HEK293 (cell line): Measurements from ENCODE around the gene SUN5.

Experiments
- CTCF ChIA-PET: fragments of 350-600 bp; formaldehyde crosslinking; extraction: SDS; loops from one replicate; lab custom pipeline; 2021; ENCODE audit warnings: antibody characterized with exemption; lab: Yijun Ruan, JAX
- POLR2A ChIA-PET: fragments of 300-600 bp; formaldehyde crosslinking; extraction: SDS; loops from one replicate; lab custom pipeline; 2020; ENCODE audit warnings: antibody characterized with exemption, inconsistent platforms; lab: Yijun Ruan, JAX
- H3K27ac ChIP-seq: fragments of 200-500 bp; sonication (Bioruptor generic); 2 replicates; pipeline ENCODE4 v1.5.1; 2014; ENCODE audit warnings: low read depth, low read length, control low read depth, inconsistent platforms; ENCODE audit errors: extremely low read depth
- H3K36me3 ChIP-seq, 2 experiments: fragments of 200-500 bp in 1 of 2; sonication (Bioruptor generic) in 1 of 2; 1 replicate in 1 of 2; 2 replicates in 1 of 2; pipeline ENCODE4 v1.5.1; 2014 to 2017; ENCODE audit warnings: inconsistent platforms in 2 of 2, low read length in 2 of 2; ENCODE audit not compliant: control insufficient read depth in 2 of 2, insufficient read depth in 1 of 2
- H3K4me1 ChIP-seq: fragments of 200-500 bp; sonication (Bioruptor generic); 2 replicates; pipeline ENCODE4 v1.5.1; 2014; ENCODE audit warnings: mild to moderate bottlenecking, low read length, inconsistent platforms; ENCODE audit not compliant: control insufficient read depth, insufficient read depth
- H3K4me3 ChIP-seq: 2 replicates; pipeline ENCODE4 v1.5.1; 2011; ENCODE audit warnings: low read depth, mild to moderate bottlenecking, control low read depth, low read length, moderate library complexity
- H3K9me3 ChIP-seq: fragments of 200-500 bp; sonication (Bioruptor generic); 2 replicates; pipeline ENCODE4 v1.5.1; 2014; ENCODE audit warnings: low read depth, low read length, inconsistent platforms; ENCODE audit not compliant: control insufficient read depth, insufficient read depth
- BCL11A ChIP-seq: fragments of 450-650 bp; formaldehyde crosslinking; IDR thresholded peaks from 2 replicates; pipeline ENCODE4 v1.5.1; 2016; ENCODE audit warnings: low read depth, missing biosample characterization, missing genetic modification characterization
- FEZF1 ChIP-seq: fragments of 450-650 bp; formaldehyde crosslinking; IDR thresholded peaks from 2 replicates; pipeline ENCODE4 v1.5.1; 2016; ENCODE audit warnings: missing biosample characterization, missing genetic modification characterization
- GFI1B ChIP-seq: fragments of 450-650 bp; formaldehyde crosslinking; IDR thresholded peaks from 2 replicates; pipeline ENCODE4 v1.5.1; 2016; ENCODE audit warnings: missing biosample characterization, missing genetic modification characterization
- KLF7 ChIP-seq: fragments of 450-650 bp; formaldehyde crosslinking; IDR thresholded peaks from 2 replicates; pipeline ENCODE4 v1.5.1; 2016; ENCODE audit warnings: missing biosample characterization, missing genetic modification characterization, borderline replicate concordance
- KLF9 ChIP-seq: fragments of 450-650 bp; formaldehyde crosslinking; IDR thresholded peaks from 2 replicates; pipeline ENCODE4 v1.5.1; 2016; ENCODE audit warnings: missing biosample characterization, missing genetic modification characterization, low read depth
- SETDB1 ChIP-seq: IDR thresholded peaks from one replicate; pipeline ENCODE4 v1.6.1; 2017; ENCODE audit warnings: mild to moderate bottlenecking, low read length, moderate library complexity, mixed read lengths; ENCODE audit not compliant: insufficient read length
- YY1 ChIP-seq: fragments of 450-650 bp; formaldehyde crosslinking; IDR thresholded peaks from 2 replicates; pipeline ENCODE4 v1.5.1; 2018; ENCODE audit warnings: missing biosample characterization, missing genetic modification characterization
- ZBTB20 ChIP-seq: fragments of 450-650 bp; formaldehyde crosslinking; IDR thresholded peaks from 2 replicates; pipeline ENCODE4 v1.5.1; 2016; ENCODE audit warnings: missing biosample characterization, missing genetic modification characterization
- ZFP3 ChIP-seq: fragments of 450-650 bp; formaldehyde crosslinking; IDR thresholded peaks from 2 replicates; pipeline ENCODE4 v1.5.1; 2016; ENCODE audit warnings: low read depth, missing biosample characterization, missing genetic modification characterization
- ZNF132 ChIP-seq: fragments of 450-650 bp; formaldehyde crosslinking; IDR thresholded peaks from 2 replicates; pipeline ENCODE4 v1.5.1; 2017; ENCODE audit warnings: missing biosample characterization, missing genetic modification characterization, borderline replicate concordance
- ZNF211 ChIP-seq: fragments of 450-650 bp; formaldehyde crosslinking; IDR thresholded peaks from 2 replicates; pipeline ENCODE4 v1.5.1; 2016; ENCODE audit warnings: low read depth, missing biosample characterization, missing genetic modification characterization
- ZNF23 ChIP-seq: fragments of 450-650 bp; formaldehyde crosslinking; IDR thresholded peaks from 2 replicates; pipeline ENCODE4 v1.5.1; 2016; ENCODE audit warnings: missing biosample characterization, missing genetic modification characterization, borderline replicate concordance
- ZNF37A ChIP-seq: fragments of 450-650 bp; IDR thresholded peaks from 2 replicates; pipeline ENCODE4 v1.5.1; 2018; ENCODE audit warnings: missing biosample characterization, missing genetic modification characterization
- ZNF394 ChIP-seq: fragments of 450-650 bp; formaldehyde crosslinking; IDR thresholded peaks from 2 replicates; pipeline ENCODE4 v1.5.1; 2016; ENCODE audit warnings: missing biosample characterization, missing genetic modification characterization, mild to moderate bottlenecking, moderate library complexity, borderline replicate concordance
- ZNF530 ChIP-seq: fragments of 450-650 bp; formaldehyde crosslinking; IDR thresholded peaks from 2 replicates; pipeline ENCODE4 v1.5.1; 2016; ENCODE audit warnings: low read depth, missing biosample characterization, missing genetic modification characterization
- ZNF600 ChIP-seq: fragments of 450-650 bp; formaldehyde crosslinking; IDR thresholded peaks from 2 replicates; pipeline ENCODE4 v1.5.1; 2016; ENCODE audit warnings: missing biosample characterization, missing genetic modification characterization
- ZNF621 ChIP-seq: fragments of 450-650 bp; formaldehyde crosslinking; IDR thresholded peaks from 2 replicates; pipeline ENCODE4 v1.5.1; 2017; ENCODE audit warnings: missing biosample characterization, missing genetic modification characterization
- ZNF707 ChIP-seq: fragments of 450-650 bp; formaldehyde crosslinking; IDR thresholded peaks from 2 replicates; pipeline ENCODE4 v1.5.1; 2016; ENCODE audit warnings: missing biosample characterization, missing genetic modification characterization
- ZNF747 ChIP-seq: fragments of 450-650 bp; formaldehyde crosslinking; IDR thresholded peaks from 2 replicates; pipeline ENCODE4 v1.5.1; 2016; ENCODE audit warnings: missing biosample characterization, missing genetic modification characterization
- ZNF76 ChIP-seq: fragments of 450-650 bp; formaldehyde crosslinking; IDR thresholded peaks from 2 replicates; pipeline ENCODE4; 2016; ENCODE audit warnings: low read depth, missing biosample characterization, missing genetic modification characterization, borderline replicate concordance
- ZSCAN23 ChIP-seq: fragments of 450-650 bp; formaldehyde crosslinking; IDR thresholded peaks from 2 replicates; pipeline ENCODE4 v1.5.1; 2016; ENCODE audit warnings: missing biosample characterization, missing genetic modification characterization
- TF ChIP-seq, protein P1 (sequence below): fragments of 450-650 bp; formaldehyde crosslinking; IDR thresholded peaks from 2 replicates; pipeline ENCODE4 v1.5.1; 2016; ENCODE audit warnings: missing biosample characterization, missing genetic modification characterization
- TF ChIP-seq, protein P2 (sequence below): fragments of 450-650 bp; formaldehyde crosslinking; IDR thresholded peaks from 2 replicates; pipeline ENCODE4 v1.5.1; 2017; ENCODE audit warnings: missing biosample characterization, mild to moderate bottlenecking, missing genetic modification characterization, moderate library complexity
- TF ChIP-seq, protein P3 (sequence below): fragments of 450-650 bp; formaldehyde crosslinking; IDR thresholded peaks from 2 replicates; pipeline ENCODE4 v1.5.1; 2016; ENCODE audit warnings: missing biosample characterization, missing genetic modification characterization
- TF ChIP-seq, protein P4 (sequence below): fragments of 450-650 bp; formaldehyde crosslinking; IDR thresholded peaks from 2 replicates; pipeline ENCODE4 v1.5.1; 2016; ENCODE audit warnings: missing biosample characterization, missing genetic modification characterization
- TF ChIP-seq, protein P5 (sequence below): fragments of 450-650 bp; formaldehyde crosslinking; IDR thresholded peaks from 2 replicates; pipeline ENCODE4 v1.5.1; 2017; ENCODE audit warnings: missing biosample characterization, missing genetic modification characterization

The SUN5 gene

DNA sequence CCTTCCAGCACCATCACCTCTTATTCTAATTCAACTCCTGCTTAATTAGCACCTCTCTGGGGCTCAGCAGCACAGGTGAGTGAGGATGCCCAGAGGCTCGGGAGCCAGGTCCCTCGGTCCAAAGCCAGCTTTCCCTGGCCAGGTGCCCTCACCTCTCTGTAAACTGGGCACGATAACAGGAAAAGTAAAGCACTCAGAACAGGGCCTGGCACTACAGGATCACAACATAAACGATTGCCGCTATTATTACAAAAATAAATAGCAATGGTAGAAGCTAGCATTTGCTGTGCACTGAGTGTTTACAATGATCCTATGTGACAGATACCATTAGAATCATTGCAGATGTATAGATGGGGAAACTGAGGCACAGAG is 5.9 kb upstream of the SUN5 start (continued):
- TF ChIP-seq, protein P1, sequence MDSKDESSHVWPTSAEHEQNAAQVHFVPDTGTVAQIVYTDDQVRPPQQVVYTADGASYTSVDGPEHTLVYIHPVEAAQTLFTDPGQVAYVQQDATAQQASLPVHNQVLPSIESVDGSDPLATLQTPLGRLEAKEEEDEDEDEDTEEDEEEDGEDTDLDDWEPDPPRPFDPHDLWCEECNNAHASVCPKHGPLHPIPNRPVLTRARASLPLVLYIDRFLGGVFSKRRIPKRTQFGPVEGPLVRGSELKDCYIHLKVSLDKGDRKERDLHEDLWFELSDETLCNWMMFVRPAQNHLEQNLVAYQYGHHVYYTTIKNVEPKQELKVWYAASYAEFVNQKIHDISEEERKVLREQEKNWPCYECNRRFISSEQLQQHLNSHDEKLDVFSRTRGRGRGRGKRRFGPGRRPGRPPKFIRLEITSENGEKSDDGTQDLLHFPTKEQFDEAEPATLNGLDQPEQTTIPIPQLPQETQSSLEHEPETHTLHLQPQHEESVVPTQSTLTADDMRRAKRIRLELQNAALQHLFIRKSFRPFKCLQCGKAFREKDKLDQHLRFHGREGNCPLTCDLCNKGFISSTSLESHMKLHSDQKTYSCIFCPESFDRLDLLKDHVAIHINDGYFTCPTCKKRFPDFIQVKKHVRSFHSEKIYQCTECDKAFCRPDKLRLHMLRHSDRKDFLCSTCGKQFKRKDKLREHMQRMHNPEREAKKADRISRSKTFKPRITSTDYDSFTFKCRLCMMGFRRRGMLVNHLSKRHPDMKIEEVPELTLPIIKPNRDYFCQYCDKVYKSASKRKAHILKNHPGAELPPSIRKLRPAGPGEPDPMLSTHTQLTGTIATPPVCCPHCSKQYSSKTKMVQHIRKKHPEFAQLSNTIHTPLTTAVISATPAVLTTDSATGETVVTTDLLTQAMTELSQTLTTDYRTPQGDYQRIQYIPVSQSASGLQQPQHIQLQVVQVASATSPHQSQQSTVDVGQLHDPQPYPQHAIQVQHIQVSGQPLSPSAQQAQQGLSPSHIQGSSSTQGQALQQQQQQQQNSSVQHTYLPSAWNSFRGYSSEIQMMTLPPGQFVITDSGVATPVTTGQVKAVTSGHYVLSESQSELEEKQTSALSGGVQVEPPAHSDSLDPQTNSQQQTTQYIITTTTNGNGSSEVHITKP (tag by site-specific recombination) = no peak
- TF ChIP-seq YY1 = no peak
- no peak for TF ChIP-seq ZBTB20 (tag by site-specific recombination)
- no peak for TF ChIP-seq ZNF76 (tag by site-specific recombination)

DNA sequence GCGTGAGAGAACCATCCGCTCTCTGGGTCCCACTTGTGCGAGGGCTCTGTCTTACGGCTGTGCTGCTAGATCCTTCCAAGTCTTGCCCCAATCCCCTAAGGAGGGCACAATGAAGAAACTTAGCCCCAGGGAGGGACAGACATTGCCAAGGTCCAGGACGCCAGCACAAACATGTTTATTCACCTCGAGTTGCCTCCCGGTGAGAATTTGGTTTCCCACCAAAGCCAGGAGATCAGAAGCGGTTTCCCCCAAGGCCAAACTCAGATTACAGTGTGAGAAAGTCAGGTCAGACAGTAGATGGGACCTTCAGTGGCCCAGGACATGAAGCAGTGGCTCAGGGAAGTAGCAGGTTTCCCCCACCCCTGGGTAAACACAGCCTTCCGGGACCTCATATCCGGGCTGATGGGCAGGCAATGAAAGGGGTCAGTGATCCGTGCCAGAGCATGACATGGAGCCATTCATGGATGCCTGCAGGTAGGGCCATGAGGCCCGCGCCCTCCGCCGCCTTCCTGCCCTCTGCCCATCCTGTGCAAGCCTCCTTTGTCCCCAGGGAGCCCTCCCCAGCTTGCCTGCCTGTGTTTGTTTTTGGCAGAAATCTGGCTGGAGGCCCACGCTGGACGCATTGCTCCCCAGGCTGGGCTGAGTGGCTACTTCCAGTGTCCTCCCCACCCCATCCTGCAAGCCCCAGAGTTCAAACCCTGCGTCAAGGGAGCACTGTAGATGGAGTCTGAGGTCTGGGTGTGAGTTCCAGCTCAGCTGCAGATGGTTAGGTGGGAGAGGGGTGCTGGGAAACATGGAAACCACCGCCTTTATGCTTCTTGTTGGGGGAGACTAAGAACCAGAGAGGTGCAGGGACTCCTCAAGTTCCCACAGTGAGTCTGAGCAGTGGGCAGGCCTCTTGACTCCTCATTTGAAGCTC is 5.2 kb upstream of the SUN5 start:
- H3K4me3 ChIP-seq = no peak overlapping the region
- POLR2A ChIA-PET = no interaction called here

DNA sequence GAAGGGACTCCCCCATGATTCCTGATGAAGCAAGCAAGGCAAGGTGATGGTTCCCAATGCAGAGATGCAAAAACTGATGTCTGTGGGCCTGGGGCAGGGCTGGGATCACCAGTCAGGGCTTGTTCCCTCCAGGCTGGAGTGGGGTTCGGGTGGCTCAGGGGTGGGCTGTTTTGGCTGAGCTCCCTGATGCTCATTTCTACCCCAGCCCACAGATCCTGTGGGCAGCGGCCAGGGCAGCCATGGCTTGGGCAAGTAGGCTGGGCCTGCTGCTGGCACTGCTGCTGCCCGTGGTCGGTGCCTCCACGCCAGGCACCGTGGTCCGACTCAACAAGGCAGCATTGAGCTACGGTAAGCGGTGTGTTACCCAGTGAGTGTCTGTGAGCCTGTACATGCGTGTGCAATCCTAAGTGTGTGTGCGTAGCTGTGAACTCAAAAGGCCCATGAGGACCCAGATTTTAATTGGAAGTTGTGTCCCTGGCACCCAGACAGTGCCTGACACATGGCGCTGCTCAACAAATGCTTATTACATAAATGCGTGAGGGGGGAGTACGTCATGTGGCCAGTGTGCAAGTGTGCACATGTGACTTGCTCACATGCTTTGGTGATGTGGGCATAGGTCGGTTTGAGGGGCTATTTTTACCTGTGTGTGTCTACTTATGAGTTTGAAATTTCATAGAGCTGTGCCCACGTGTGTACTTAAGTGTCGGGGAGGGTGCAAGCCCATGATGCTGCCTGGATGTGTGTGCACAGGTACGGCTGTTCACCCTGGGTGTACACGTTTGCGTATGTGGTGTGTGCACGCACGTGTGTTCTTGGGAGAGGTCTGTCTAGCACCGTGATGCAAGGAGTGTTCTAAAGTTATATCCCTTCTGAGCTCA is 4.3 kb upstream of the SUN5 start:
- CTCF ChIA-PET = no interaction called here
- TF ChIP-seq SETDB1 = no peak
- TF ChIP-seq ZNF132 (tag by site-specific recombination) = no peak
- no peak for TF ChIP-seq ZNF23 (tag by site-specific recombination)
- TF ChIP-seq, protein P2, sequence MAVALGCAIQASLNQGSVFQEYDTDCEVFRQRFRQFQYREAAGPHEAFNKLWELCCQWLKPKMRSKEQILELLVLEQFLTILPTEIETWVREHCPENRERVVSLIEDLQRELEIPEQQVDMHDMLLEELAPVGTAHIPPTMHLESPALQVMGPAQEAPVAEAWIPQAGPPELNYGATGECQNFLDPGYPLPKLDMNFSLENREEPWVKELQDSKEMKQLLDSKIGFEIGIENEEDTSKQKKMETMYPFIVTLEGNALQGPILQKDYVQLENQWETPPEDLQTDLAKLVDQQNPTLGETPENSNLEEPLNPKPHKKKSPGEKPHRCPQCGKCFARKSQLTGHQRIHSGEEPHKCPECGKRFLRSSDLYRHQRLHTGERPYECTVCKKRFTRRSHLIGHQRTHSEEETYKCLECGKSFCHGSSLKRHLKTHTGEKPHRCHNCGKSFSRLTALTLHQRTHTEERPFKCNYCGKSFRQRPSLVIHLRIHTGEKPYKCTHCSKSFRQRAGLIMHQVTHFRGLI (tag by site-specific recombination) = no peak
- no peak for TF ChIP-seq ZNF211 (tag by site-specific recombination)
- no peak for TF ChIP-seq ZSCAN23 (tag by site-specific recombination)
- TF ChIP-seq KLF7 = no peak
- TF ChIP-seq GFI1B (tag by site-specific recombination) = no peak
- no peak for TF ChIP-seq FEZF1
- TF ChIP-seq, protein P3, sequence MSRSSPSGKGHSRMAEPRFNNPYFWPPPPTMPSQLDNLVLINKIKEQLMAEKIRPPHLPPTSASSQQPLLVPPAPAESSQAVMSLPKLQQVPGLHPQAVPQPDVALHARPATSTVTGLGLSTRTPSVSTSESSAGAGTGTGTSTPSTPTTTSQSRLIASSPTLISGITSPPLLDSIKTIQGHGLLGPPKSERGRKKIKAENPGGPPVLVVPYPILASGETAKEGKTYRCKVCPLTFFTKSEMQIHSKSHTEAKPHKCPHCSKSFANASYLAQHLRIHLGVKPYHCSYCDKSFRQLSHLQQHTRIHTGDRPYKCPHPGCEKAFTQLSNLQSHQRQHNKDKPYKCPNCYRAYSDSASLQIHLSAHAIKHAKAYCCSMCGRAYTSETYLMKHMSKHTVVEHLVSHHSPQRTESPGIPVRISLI (tag by site-specific recombination) = no peak
- TF ChIP-seq ZNF394 (tag by site-specific recombination) = no peak

More for the DNA sequence above, 5.2 kb upstream of the SUN5 start:
- Histone ChIP-seq H3K36me3 (no peaks in the 10 kb centered on the region), H3K4me1 (no peaks in the 10 kb centered on the region), H3K27ac (no peak overlapping the region), H3K9me3 (no peaks in the 10 kb centered on the region)
- TF ChIP-seq ZNF707 (tag by site-specific recombination) (no peak), ZNF530 (tag by site-specific recombination) (no peak), ZNF600 (tag by site-specific recombination) (no peak), ZNF747 (tag by site-specific recombination) (no peak), KLF7 (no peak), KLF9 (tag by site-specific recombination) (no peak), BCL11A (tag by site-specific recombination) (no peak), ZNF37A (no peak), ZFP3 (no peak), ZBTB20 (tag by site-specific recombination) (no peak), ZNF621 (tag by site-specific recombination) (no peak)
- TF ChIP-seq, protein P4, sequence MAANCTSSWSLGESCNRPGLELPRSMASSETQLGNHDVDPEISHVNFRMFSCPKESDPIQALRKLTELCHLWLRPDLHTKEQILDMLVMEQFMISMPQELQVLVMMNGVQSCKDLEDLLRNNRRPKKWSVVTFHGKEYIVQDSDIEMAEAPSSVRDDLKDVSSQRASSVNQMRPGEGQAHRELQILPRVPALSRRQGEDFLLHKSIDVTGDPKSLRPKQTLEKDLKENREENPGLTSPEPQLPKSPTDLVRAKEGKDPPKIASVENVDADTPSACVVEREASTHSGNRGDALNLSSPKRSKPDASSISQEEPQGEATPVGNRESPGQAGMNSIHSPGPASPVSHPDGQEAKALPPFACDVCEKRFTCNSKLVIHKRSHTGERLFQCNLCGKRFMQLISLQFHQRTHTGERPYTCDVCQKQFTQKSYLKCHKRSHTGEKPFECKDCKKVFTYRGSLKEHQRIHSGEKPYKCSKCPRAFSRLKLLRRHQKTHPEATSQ (tag by site-specific recombination) = no peak
- TF ChIP-seq, protein P5, sequence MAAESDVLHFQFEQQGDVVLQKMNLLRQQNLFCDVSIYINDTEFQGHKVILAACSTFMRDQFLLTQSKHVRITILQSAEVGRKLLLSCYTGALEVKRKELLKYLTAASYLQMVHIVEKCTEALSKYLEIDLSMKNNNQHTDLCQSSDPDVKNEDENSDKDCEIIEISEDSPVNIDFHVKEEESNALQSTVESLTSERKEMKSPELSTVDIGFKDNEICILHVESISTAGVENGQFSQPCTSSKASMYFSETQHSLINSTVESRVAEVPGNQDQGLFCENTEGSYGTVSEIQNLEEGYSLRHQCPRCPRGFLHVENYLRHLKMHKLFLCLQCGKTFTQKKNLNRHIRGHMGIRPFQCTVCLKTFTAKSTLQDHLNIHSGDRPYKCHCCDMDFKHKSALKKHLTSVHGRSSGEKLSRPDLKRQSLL (tag by site-specific recombination) = no peak
- CTCF ChIA-PET = no interaction called here

More for the DNA sequence above, 4.3 kb upstream of the SUN5 start:
- POLR2A ChIA-PET = no interaction called here
- Histone ChIP-seq H3K36me3 (no peaks in the 10 kb centered on the region), H3K4me1 (no peaks in the 10 kb centered on the region), H3K27ac (no peak overlapping the region), H3K9me3 (no peaks in the 10 kb centered on the region), H3K4me3 (no peak overlapping the region)
